ENCODE measurements around the gene C1orf167. TPM values are rescaled to one million over a fixed set of nuclear protein-coding genes. Genes with fewer than 3 reads are reported as not detected.

The C1orf167 gene
- total and polyA plus RNA-seq, 2 of the 8 experiments (the other 6 are each of a cell fraction or from before 2014, with no cell fraction given) = 0.70 to 1.3 TPM

GRCh38 chr1:11787251-11787803, 25.3 kb downstream of the C1orf167 start (continued):
- TF ChIP-seq CTBP2 (IDR thresholded peaks at IDR 0.05; ENCODE audit: borderline replicate concordance, insufficient read depth, insufficient read length, low read length) (peak; percentile 37), CREB1 (IDR thresholded peaks at IDR 0.05) (no peak), SAP30 (IDR thresholded peaks at IDR 0.05; ENCODE audit: insufficient read depth, insufficient replicate concordance, low read length) (no peak), ATF2 (IDR thresholded peaks at IDR 0.05; ENCODE audit: low read length) (0 out of 2 replicates have a peak, but pooled peaks have one; percentile 45)
